ENCODE results near the gene TM6SF1. TPM values are rescaled to one million over a fixed set of nuclear protein-coding genes. Genes with fewer than 3 reads are reported as not detected.
"Not testable (repeated sequence)": the region's sequence is repeated elsewhere in the genome, so short reads cannot be mapped to it uniquely, and the experiment has no call there.

Gene TM6SF1
- total and polyA plus RNA-seq, 2 of the 4 experiments (the other 2 are of a cell fraction): 1.6 to 1.9 TPM

DNA sequence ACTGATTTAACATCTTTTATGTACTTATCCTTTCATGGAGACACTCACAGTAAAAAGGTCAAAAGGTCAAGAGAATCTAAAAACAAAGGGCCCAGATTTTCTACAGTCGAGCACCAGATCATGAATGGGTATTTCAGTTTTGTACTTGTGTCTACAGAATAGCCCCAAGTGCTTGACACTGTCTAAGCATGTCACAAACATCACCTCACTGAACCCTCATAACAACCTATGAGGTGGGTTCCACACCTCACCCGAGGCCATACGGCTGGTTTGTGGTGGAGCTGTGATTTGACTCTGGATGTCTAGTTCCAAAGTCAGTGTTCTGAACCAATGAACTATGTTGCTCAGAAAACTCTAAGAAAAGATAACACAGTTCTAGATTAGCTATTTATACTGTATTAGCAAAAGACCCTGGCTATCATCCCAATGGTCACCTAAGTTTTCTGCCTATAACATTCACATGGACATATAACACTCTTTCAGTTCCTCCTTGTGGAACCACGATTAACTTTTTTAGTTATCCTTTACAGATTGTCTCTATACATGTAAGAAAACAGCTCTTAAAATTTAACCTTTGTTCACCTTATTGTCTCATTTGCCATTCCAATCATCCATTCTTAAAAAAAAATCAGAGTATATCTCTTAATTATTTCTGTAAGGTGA, 25.5 kb downstream of the TM6SF1 start:
- H2BK15ac ChIP-seq (ENCODE audit: low read depth, low read length): no peak overlapping the region
- no peak overlapping the region for H3K4me3 ChIP-seq (ENCODE audit: insufficient read depth, low read depth, low read length)
- ChIA-PET POLR2A (ENCODE audit: unreplicated experiment) (no interaction called here), CTCF (no interaction called here)
- no peak overlapping the region for H2BK20ac ChIP-seq (ENCODE audit: low read depth, low read length)
- no peak overlapping the region for H3K14ac ChIP-seq (replicated peaks; ENCODE audit: low read depth, low read length)
- TF ChIP-seq RFX5 (IDR thresholded peaks at IDR 0.05; ENCODE audit: low read depth, low read length): no peak
- TF ChIP-seq BHLHE40 (IDR thresholded peaks at IDR 0.05; ENCODE audit: low read depth, low read length): no peak
- 100% methylated on average over 1 of the region's 4 CpGs; no CpG with 5 or more reads in 1 of the 2 experiments for WGBS, 2 experiments (ENCODE audit: extremely low coverage in 2 of 2, insufficient read length in 1 of 2)
- H3K4ac ChIP-seq (ENCODE audit: low read depth, low read length): no peak overlapping the region
- H2BK5ac ChIP-seq (ENCODE audit: low read depth, low read length, poor library complexity, severe bottlenecking): no peak overlapping the region
- no peak overlapping the region for H2BK120ac ChIP-seq (ENCODE audit: low read depth, low read length)
- no peaks in the 10 kb centered on the region for H3K4me1 ChIP-seq (ENCODE audit: control insufficient read depth, insufficient read depth, low read length)
- no peaks in the 10 kb centered on the region for H4K20me1 ChIP-seq (ENCODE audit: insufficient read depth, low read length)
- H3K79me1 ChIP-seq (ENCODE audit: low read depth in 1 of 2, low read length in 2 of 2): peaks cover 2 to 3% of the 10 kb centered on the region in 2 experiments; a peak in 2 of 4 replicates
- intact Hi-C loops (cut with micrococcal nuclease) (no loop called here), dilution Hi-C loops (cut with HindIII; ENCODE audit: low sequenced_read_pairs, unreplicated experiment) (no loop called here), in situ Hi-C loops (cut with MboI; ENCODE audit: low sequenced_read_pairs) (no loop called here)
- H2AFZ ChIP-seq (replicated peaks; ENCODE audit: low read length, poor library complexity): no peak overlapping the region
- ATAC-seq (ENCODE audit: low read depth) (no peak), DNase-seq (no peak)
- H3K27me3 ChIP-seq (ENCODE audit: control insufficient read depth, insufficient read depth, low read length): no peaks in the 10 kb centered on the region
- H2AK9ac ChIP-seq (replicated peaks; ENCODE audit: low read depth, low read length, poor library complexity): no peak overlapping the region
- H4K5ac ChIP-seq (ENCODE audit: low read depth, low read length): no peak overlapping the region
- H3K36me3 ChIP-seq (ENCODE audit: control insufficient read depth, insufficient read depth, low read length): peaks cover 9% of the 10 kb centered on the region
- H3K18ac ChIP-seq (ENCODE audit: low read depth, low read length): no peak overlapping the region
- BruUV-seq (replicated peaks): no TSS peak
- H3K9ac ChIP-seq (ENCODE audit: low read depth, low read length): no peak overlapping the region
- no peak overlapping the region for H3K4me2 ChIP-seq (ENCODE audit: low read depth, low read length)
- no peak overlapping the region for H4K8ac ChIP-seq (ENCODE audit: low read depth in 2 of 2, low read length in 2 of 2)
- no peak overlapping the region for H2AK5ac ChIP-seq (ENCODE audit: low read depth, low read length)
- no peak overlapping the region for H3K23ac ChIP-seq (ENCODE audit: low read depth, low read length)
- no peak overlapping the region for H4K91ac ChIP-seq (ENCODE audit: insufficient read depth, low read depth, low read length)
- no peaks in the 10 kb centered on the region for H3K9me3 ChIP-seq (ENCODE audit: control insufficient read depth, insufficient read depth, low read length)
- H3K27ac ChIP-seq (ENCODE audit: insufficient read depth, low read length): no peak overlapping the region
- no peaks in the 10 kb centered on the region for H3K9me1 ChIP-seq (ENCODE audit: insufficient read depth, low read length)
- no peak overlapping the region for H3K56ac ChIP-seq (ENCODE audit: extremely low read depth, insufficient read depth, low read length)

DNA sequence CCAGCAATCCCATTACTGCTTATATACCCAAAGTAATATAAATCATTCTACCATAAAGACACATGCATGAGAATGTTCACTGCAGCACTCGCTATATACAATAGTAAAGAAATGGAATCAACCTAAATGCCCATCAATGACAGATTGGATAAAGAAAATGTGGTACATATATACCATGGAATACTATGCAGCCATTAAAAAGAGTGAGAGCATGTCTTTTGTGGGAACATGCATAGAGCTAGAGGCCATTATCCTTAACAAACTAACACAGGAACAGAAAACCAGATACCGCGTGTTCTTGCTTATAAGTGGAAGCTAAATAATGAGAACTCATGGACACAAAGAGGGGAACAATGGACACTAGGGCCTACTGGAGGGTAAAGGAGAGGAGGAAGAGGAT, 34.7 kb downstream of the TM6SF1 start:
- H2BK120ac ChIP-seq (ENCODE audit: low read depth, low read length); H2BK5ac ChIP-seq (ENCODE audit: low read depth, low read length, poor library complexity, severe bottlenecking); H4K8ac ChIP-seq (ENCODE audit: low read depth in 2 of 2, low read length in 2 of 2); POLR2A ChIA-PET (ENCODE audit: unreplicated experiment); H4K5ac ChIP-seq (ENCODE audit: low read depth, low read length); H3K14ac ChIP-seq (replicated peaks; ENCODE audit: low read depth, low read length); ATAC-seq (ENCODE audit: low read depth); H2AK5ac ChIP-seq (ENCODE audit: low read depth, low read length); H4K20me1 ChIP-seq (ENCODE audit: insufficient read depth, low read length); H2AK9ac ChIP-seq (replicated peaks; ENCODE audit: low read depth, low read length, poor library complexity); H2AFZ ChIP-seq (replicated peaks; ENCODE audit: low read length, poor library complexity); H3K27ac ChIP-seq (ENCODE audit: insufficient read depth, low read length); H3K23ac ChIP-seq (ENCODE audit: low read depth, low read length); H3K4me2 ChIP-seq (ENCODE audit: low read depth, low read length); H3K9ac ChIP-seq (ENCODE audit: low read depth, low read length); H3K79me1 ChIP-seq (ENCODE audit: low read depth in 1 of 2, low read length in 2 of 2); H3K56ac ChIP-seq (ENCODE audit: extremely low read depth, insufficient read depth, low read length); H4K91ac ChIP-seq (ENCODE audit: insufficient read depth, low read depth, low read length); in situ Hi-C loops (cut with MboI; ENCODE audit: low sequenced_read_pairs); H3K27me3 ChIP-seq (ENCODE audit: control insufficient read depth, insufficient read depth, low read length); H3K18ac ChIP-seq (ENCODE audit: low read depth, low read length); H2BK15ac ChIP-seq (ENCODE audit: low read depth, low read length); dilution Hi-C loops (cut with HindIII; ENCODE audit: low sequenced_read_pairs, unreplicated experiment); H3K4me1 ChIP-seq (ENCODE audit: control insufficient read depth, insufficient read depth, low read length); H2BK20ac ChIP-seq (ENCODE audit: low read depth, low read length); DNase-seq; BruUV-seq (replicated peaks); H3K4ac ChIP-seq (ENCODE audit: low read depth, low read length); H3K9me3 ChIP-seq (ENCODE audit: control insufficient read depth, insufficient read depth, low read length); intact Hi-C loops (cut with micrococcal nuclease); H3K9me1 ChIP-seq (ENCODE audit: insufficient read depth, low read length); H3K4me3 ChIP-seq (ENCODE audit: insufficient read depth, low read depth, low read length); CTCF ChIA-PET: not testable (repeated sequence)
- peaks cover 21% of the 10 kb centered on the region for H3K36me3 ChIP-seq (ENCODE audit: control insufficient read depth, insufficient read depth, low read length)
- no CpG with 5 or more reads among the region's 3 CpGs for WGBS, 2 experiments (ENCODE audit: extremely low coverage in 2 of 2, insufficient read length in 1 of 2)
